CD14-positive monocyte (primary cell): ENCODE measurements around the gene SOX9. TPM values are rescaled to one million over a fixed set of nuclear protein-coding genes. Genes with fewer than 3 reads are reported as not detected.

Experiments used
- DNase-seq, 3 donors: peaks; one replicate each; pipeline ENCODE4 v3.0.0-alpha.2; 2011 to 2022
- H2AFZ ChIP-seq: 2 replicates; pipeline ENCODE4 v1.6.0; 2012; ENCODE audit warnings: mild to moderate bottlenecking, low read depth, low read length, inconsistent platforms; ENCODE audit not compliant: insufficient read depth, poor library complexity, severe bottlenecking
- H3K27ac ChIP-seq, 2 donors: 1 replicate in 1 of 2; 2 replicates in 1 of 2; pipeline ENCODE4 v1.5.1; 2012 to 2013; ENCODE audit warnings: low read length in 2 of 2, control low read depth in 1 of 2, inconsistent platforms in 1 of 2, low read depth in 1 of 2, mild to moderate bottlenecking in 1 of 2
- H3K27me3 ChIP-seq, 2 donors: one replicate each; pipeline versions ENCODE4 v1.6.0 to v1.6.1; 2011 to 2013; ENCODE audit warnings: low read length in 2 of 2; ENCODE audit not compliant: control insufficient read depth in 2 of 2, insufficient read depth in 2 of 2
- H3K36me3 ChIP-seq, 2 donors: replicated peaks in 1 of 2; 1 replicate in 1 of 2; 2 replicates in 1 of 2; pipeline versions ENCODE4 v1.5.1 to v1.6.1; 2012 to 2013; ENCODE audit warnings: low read length in 2 of 2, control low read depth in 1 of 2, inconsistent platforms in 1 of 2, mild to moderate bottlenecking in 1 of 2; ENCODE audit not compliant: insufficient read depth in 2 of 2, control insufficient read depth in 1 of 2
- H3K4me1 ChIP-seq, 2 donors: 1 replicate in 1 of 2; 2 replicates in 1 of 2; pipeline versions ENCODE4 v1.5.1 to v1.6.1; 2012 to 2013; ENCODE audit warnings: low read length in 2 of 2, control low read depth in 1 of 2, inconsistent platforms in 1 of 2, mild to moderate bottlenecking in 1 of 2, moderate library complexity in 1 of 2; ENCODE audit not compliant: insufficient read depth in 2 of 2, control insufficient read depth in 1 of 2
- H3K4me2 ChIP-seq: replicated peaks from 2 replicates; pipeline ENCODE3; 2012; ENCODE audit warnings: low read length, moderate library complexity, mild to moderate bottlenecking; ENCODE audit not compliant: poor library complexity, severe bottlenecking; ENCODE audit errors: extremely low read depth
- H3K4me3 ChIP-seq, 3 experiments: fragments of 200-600 bp in 1 of 3; sonication (generic) in 1 of 3; replicated peaks in 1 of 3; 1 replicate in 2 of 3; 2 replicates in 1 of 3; pipeline ENCODE4 v1.5.1; 2011 to 2013; ENCODE audit warnings: low read length in 3 of 3, mild to moderate bottlenecking in 3 of 3, control low read depth in 2 of 3, low read depth in 2 of 3, inconsistent platforms in 1 of 3, moderate library complexity in 1 of 3
- H3K79me2 ChIP-seq: 2 replicates; pipeline ENCODE4 v1.6.0; 2012; ENCODE audit warnings: mild to moderate bottlenecking, control low read depth, inconsistent platforms, low read length, moderate library complexity; ENCODE audit not compliant: insufficient read depth
- H3K9ac ChIP-seq: 2 replicates; pipeline ENCODE4 v1.6.0; 2017; ENCODE audit warnings: low read length, mild to moderate bottlenecking; ENCODE audit not compliant: insufficient read depth, poor library complexity, severe bottlenecking
- H3K9me3 ChIP-seq, 2 donors: replicated peaks in 1 of 2; 1 replicate in 1 of 2; 2 replicates in 1 of 2; pipeline versions ENCODE4 v1.5.1 to v1.6.1; 2012 to 2013; ENCODE audit warnings: low read length in 2 of 2, control low read depth in 1 of 2; ENCODE audit not compliant: control insufficient read depth in 1 of 2, insufficient read depth in 1 of 2
- H4K20me1 ChIP-seq: 2 replicates; pipeline ENCODE4 v1.6.0; 2012; ENCODE audit warnings: mild to moderate bottlenecking, low read length, control low read depth, moderate library complexity; ENCODE audit not compliant: insufficient read depth
- H3K27ac Mint-ChIP-seq, 7 donors: one replicate each; pipeline ENCODE4 v1.8.0; 2020; ENCODE audit warnings: mild to moderate bottlenecking in 7 of 7, mixed read lengths in 7 of 7, moderate library complexity in 6 of 7, inconsistent platforms in 2 of 7
- H3K27me3 Mint-ChIP-seq, 3 donors: one replicate each; pipeline ENCODE4 v1.8.0; 2021 to 2022; ENCODE audit warnings: low read depth in 3 of 3, mild to moderate bottlenecking in 3 of 3, mixed read lengths in 3 of 3, moderate library complexity in 3 of 3, inconsistent platforms in 1 of 3
- H3K36me3 Mint-ChIP-seq, 2 donors: one replicate each; pipeline ENCODE4 v1.8.0; 2020; ENCODE audit warnings: mixed read lengths in 2 of 2, inconsistent platforms in 1 of 2, mild to moderate bottlenecking in 1 of 2
- H3K4me1 Mint-ChIP-seq: one replicate; pipeline ENCODE4 v1.8.0; 2020; ENCODE audit warnings: mild to moderate bottlenecking, mixed read lengths
- H3K4me3 Mint-ChIP-seq, 2 donors: one replicate each; pipeline ENCODE4 v1.8.0; 2020; ENCODE audit warnings: mild to moderate bottlenecking in 2 of 2, mixed read lengths in 2 of 2, moderate library complexity in 1 of 2
- H3K9me3 Mint-ChIP-seq, 7 donors: one replicate each; pipeline ENCODE4 v1.8.0; 2020 to 2022; ENCODE audit warnings: mixed read lengths in 7 of 7, mild to moderate bottlenecking in 6 of 7, moderate library complexity in 6 of 7, inconsistent platforms in 2 of 7
- WGBS: methylation state at CpG from one replicate; pipeline ENCODE4 v1.1.5; 2013; ENCODE audit warnings: missing lambda C conversion rate; ENCODE audit not compliant: insufficient coverage; 5-methylcytosine and 5-hydroxymethylcytosine counted together
- intact Hi-C, 2 donors: fragments of 100-400 bp; cut with micrococcal nuclease; formaldehyde crosslinking; loops; one replicate each; pipeline versions ENCODE4 v1.15.0 to v1.15.1; 2023
- polyA plus RNA-seq, 3 donors: library from polyadenylated mRNA; depleted of rRNA in 1 of 3; unstranded in 2 of 3; stranded (reverse) in 1 of 3; fragments of 300-500 nt in 2 of 3; fragments of >200 nt in 1 of 3; fragmentation: Illumina TruSeq in 2 of 3; gene quantifications; 1 replicate in 2 of 3; 2 replicates in 1 of 3; pipeline ENCODE4 v1.2.3, GENCODE V29; 2012 to 2021
- TF ChIP-seq, protein P1 (sequence below): fragments of 200-600 bp; IDR thresholded peaks from one replicate; pipeline ENCODE4 v1.8.0; 2022; ENCODE audit warnings: antibody characterized with exemption, mild to moderate bottlenecking

SOX9 gene
- polyA plus RNA-seq, 3 donors, result not detected

DNA sequence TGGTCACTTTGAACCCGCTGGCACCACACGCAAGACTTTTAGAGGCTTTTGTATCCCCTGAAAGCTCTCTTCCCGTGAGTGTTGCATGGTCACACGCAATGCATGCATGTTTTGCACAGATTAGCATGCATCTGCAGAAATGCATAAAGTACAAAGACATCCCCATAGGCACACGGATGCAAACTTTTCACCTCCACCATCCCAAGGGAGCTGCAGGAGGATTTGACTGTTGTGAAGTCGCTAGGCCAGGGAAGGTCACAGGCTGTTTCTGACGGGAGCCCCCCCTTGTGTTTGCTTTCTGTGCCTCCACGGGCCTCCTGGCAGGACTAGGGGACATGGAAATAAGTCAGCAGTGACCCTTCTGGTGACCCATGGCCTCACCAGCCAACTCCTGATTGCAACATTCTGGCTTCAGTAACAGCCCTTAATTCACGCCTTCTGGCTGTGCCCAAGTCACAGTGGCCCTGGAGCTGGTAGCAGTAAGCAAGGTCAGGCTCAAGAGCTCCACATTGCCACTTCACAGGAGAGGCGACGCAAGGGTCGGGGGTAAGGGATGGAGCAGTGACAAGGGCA is 45.1 kb downstream of the SOX9 start:
- Mint-ChIP-seq H3K27ac (no peak overlapping the region), H3K27me3 (no peaks in the 10 kb centered on the region), H3K9me3 (peaks cover 0 to 12% (median 5%) of the 10 kb centered on the region in 7 donors), H3K36me3 (no peaks in the 10 kb centered on the region), H3K4me1 (no peaks in the 10 kb centered on the region), H3K4me3 (no peak overlapping the region)
- intact Hi-C loops, result no loop called here
- H3K79me2 ChIP-seq, result no peaks in the 10 kb centered on the region
- no peak overlapping the region for H2AFZ ChIP-seq
- WGBS, result 71% methylated on average over 8 of the region's 12 CpGs
- no peaks in the 10 kb centered on the region for H3K36me3 ChIP-seq
- H3K4me3 ChIP-seq, result no peak overlapping the region
- no peaks in the 10 kb centered on the region for H3K4me1 ChIP-seq
- H3K27ac ChIP-seq, result no peak overlapping the region
- no peak for DNase-seq
- H3K9ac ChIP-seq, result no peak overlapping the region
- no peaks in the 10 kb centered on the region for H4K20me1 ChIP-seq
- TF ChIP-seq, protein P1, sequence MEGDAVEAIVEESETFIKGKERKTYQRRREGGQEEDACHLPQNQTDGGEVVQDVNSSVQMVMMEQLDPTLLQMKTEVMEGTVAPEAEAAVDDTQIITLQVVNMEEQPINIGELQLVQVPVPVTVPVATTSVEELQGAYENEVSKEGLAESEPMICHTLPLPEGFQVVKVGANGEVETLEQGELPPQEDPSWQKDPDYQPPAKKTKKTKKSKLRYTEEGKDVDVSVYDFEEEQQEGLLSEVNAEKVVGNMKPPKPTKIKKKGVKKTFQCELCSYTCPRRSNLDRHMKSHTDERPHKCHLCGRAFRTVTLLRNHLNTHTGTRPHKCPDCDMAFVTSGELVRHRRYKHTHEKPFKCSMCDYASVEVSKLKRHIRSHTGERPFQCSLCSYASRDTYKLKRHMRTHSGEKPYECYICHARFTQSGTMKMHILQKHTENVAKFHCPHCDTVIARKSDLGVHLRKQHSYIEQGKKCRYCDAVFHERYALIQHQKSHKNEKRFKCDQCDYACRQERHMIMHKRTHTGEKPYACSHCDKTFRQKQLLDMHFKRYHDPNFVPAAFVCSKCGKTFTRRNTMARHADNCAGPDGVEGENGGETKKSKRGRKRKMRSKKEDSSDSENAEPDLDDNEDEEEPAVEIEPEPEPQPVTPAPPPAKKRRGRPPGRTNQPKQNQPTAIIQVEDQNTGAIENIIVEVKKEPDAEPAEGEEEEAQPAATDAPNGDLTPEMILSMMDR, result no peak
- H3K4me2 ChIP-seq, result no peak overlapping the region
- H3K9me3 ChIP-seq, result peaks cover 0 to 2% of the 10 kb centered on the region in 2 donors
- no peaks in the 10 kb centered on the region for H3K27me3 ChIP-seq

DNA sequence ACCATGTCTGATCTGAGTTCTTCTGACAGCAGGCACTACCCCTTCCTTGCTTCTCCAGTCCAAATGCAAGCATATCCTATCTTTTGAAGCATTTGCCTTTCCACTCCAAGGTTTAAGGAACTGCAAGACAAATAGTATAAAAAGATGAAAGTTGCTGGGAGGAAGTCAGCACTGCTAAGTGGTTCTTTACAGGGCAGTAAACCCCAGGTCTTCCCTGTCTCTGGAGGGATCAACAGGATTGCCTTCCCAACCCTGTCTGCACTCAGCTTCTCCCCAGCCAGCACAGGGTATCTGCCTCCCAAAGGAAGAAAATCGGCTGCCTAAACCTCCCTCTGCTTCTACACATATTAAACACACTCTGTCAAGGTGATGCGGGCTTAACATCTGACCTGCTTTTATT is 46.8 kb downstream of the SOX9 start:
- Histone ChIP-seq H3K36me3 (no peaks in the 10 kb centered on the region), H2AFZ (no peak overlapping the region), H4K20me1 (no peaks in the 10 kb centered on the region), H3K4me1 (no peaks in the 10 kb centered on the region), H3K9ac (no peak overlapping the region), H3K27me3 (no peaks in the 10 kb centered on the region), H3K79me2 (no peaks in the 10 kb centered on the region), H3K9me3 (no peaks in the 10 kb centered on the region), H3K27ac (no peak overlapping the region), H3K4me3 (no peak overlapping the region), H3K4me2 (no peak overlapping the region)
- intact Hi-C loops, result no loop called here
- Mint-ChIP-seq H3K27ac (no peak overlapping the region), H3K27me3 (peaks cover 0 to 3% (median 2%) of the 10 kb centered on the region in 3 donors), H3K4me1 (no peaks in the 10 kb centered on the region), H3K36me3 (no peaks in the 10 kb centered on the region), H3K4me3 (no peak overlapping the region), H3K9me3 (peaks cover 0 to 7% (median 4%) of the 10 kb centered on the region in 7 donors)
- DNase-seq, result no peak
- WGBS, result no CpG with 5 or more reads among the region's 2 CpGs
- TF ChIP-seq, protein P1, result no peak
